Measurements from ENCODE around the gene DPP9.

DPP9 gene

GRCh38 chr19:4723595-4724514, at the start of gene DPP9:
Gene DPP9, minus strand, starts transcription at chr19:4723842. Its CDS starts 3,936 bp downstream, at chr19:4719906.
- Mint-ChIP-seq H3K27ac (peak within 1 kb of the TSS; percentile 99), H3K9me3 (no peaks in the 10 kb centered on the region), H3K36me3 (ENCODE audit: low read depth) (peaks cover 13% of the 10 kb centered on the region), H3K27me3 (ENCODE audit: low read depth) (peaks cover 8% of the 10 kb centered on the region), H3K4me3 (peak within 1 kb of the TSS; percentile 99), H3K4me1 (ENCODE audit: low read depth) (peaks cover 23% of the 10 kb centered on the region)
- peak; percentile 98 for DNase-seq (ENCODE audit: low spot score)

GRCh38 chr19:4773047-4773640, 49.5 kb upstream of the DPP9 start:
- peaks cover 3% of the 10 kb centered on the region for H3K27me3 Mint-ChIP-seq (ENCODE audit: low read depth)
- H3K27ac Mint-ChIP-seq: no peak overlapping the region
- DNase-seq (ENCODE audit: low spot score): no peak
- no peaks in the 10 kb centered on the region for H3K9me3 Mint-ChIP-seq
- no peak overlapping the region for H3K4me3 Mint-ChIP-seq
- H3K36me3 Mint-ChIP-seq (ENCODE audit: low read depth): no peaks in the 10 kb centered on the region
- H3K4me1 Mint-ChIP-seq (ENCODE audit: low read depth): peaks cover 4% of the 10 kb centered on the region

- Mint-ChIP-seq H3K36me3 (ENCODE audit: low read depth) (no peaks in the 10 kb centered on the region), H3K27me3 (ENCODE audit: low read depth) (peaks cover 3% of the 10 kb centered on the region), H3K4me1 (ENCODE audit: low read depth) (peaks cover 4% of the 10 kb centered on the region), H3K27ac (no peak overlapping the region), H3K9me3 (no peaks in the 10 kb centered on the region), H3K4me3 (no peak overlapping the region)
- DNase-seq (ENCODE audit: low spot score): no peak
These were observed 48.9 kb upstream of the DPP9 start for GRCh38 chr19:4772566-4772965.

GRCh38 chr19:4768934-4769777, 45.5 kb upstream of the DPP9 start:
- peaks cover 4% of the 10 kb centered on the region for H3K4me1 Mint-ChIP-seq (ENCODE audit: low read depth)
- no peak overlapping the region for H3K27ac Mint-ChIP-seq
- peaks cover 2% of the 10 kb centered on the region for H3K27me3 Mint-ChIP-seq (ENCODE audit: low read depth)
- no peaks in the 10 kb centered on the region for H3K9me3 Mint-ChIP-seq
- no peaks in the 10 kb centered on the region for H3K36me3 Mint-ChIP-seq (ENCODE audit: low read depth)
- H3K4me3 Mint-ChIP-seq: no peak overlapping the region
- DNase-seq (ENCODE audit: low spot score): peak; percentile 78

- DNase-seq (ENCODE audit: low spot score): no peak
- no peaks in the 10 kb centered on the region for H3K36me3 Mint-ChIP-seq (ENCODE audit: low read depth)
- H3K9me3 Mint-ChIP-seq: no peaks in the 10 kb centered on the region
- H3K27me3 Mint-ChIP-seq (ENCODE audit: low read depth): peaks cover 12% of the 10 kb centered on the region
- no peak overlapping the region for H3K4me3 Mint-ChIP-seq
- H3K27ac Mint-ChIP-seq: no peak overlapping the region
- peaks cover 3% of the 10 kb centered on the region for H3K4me1 Mint-ChIP-seq (ENCODE audit: low read depth)
These were observed 40.7 kb upstream of the DPP9 start for GRCh38 chr19:4764393-4764660.

GRCh38 chr19:4763021-4763420, 39.4 kb upstream of the DPP9 start:
- Mint-ChIP-seq H3K27me3 (ENCODE audit: low read depth) (peaks cover 15% of the 10 kb centered on the region), H3K4me3 (no peak overlapping the region), H3K9me3 (no peaks in the 10 kb centered on the region), H3K4me1 (ENCODE audit: low read depth) (peaks cover 3% of the 10 kb centered on the region), H3K36me3 (ENCODE audit: low read depth) (no peaks in the 10 kb centered on the region), H3K27ac (no peak overlapping the region)
- no peak for DNase-seq (ENCODE audit: low spot score)

GRCh38 chr19:4760285-4760650, 36.6 kb upstream of the DPP9 start:
- Mint-ChIP-seq H3K9me3 (no peaks in the 10 kb centered on the region), H3K27me3 (ENCODE audit: low read depth) (peaks cover 16% of the 10 kb centered on the region), H3K36me3 (ENCODE audit: low read depth) (no peaks in the 10 kb centered on the region), H3K4me1 (ENCODE audit: low read depth) (peaks cover 3% of the 10 kb centered on the region), H3K27ac (peak overlapping the region; percentile 12), H3K4me3 (peak overlapping the region; percentile 69)
- DNase-seq (ENCODE audit: low spot score): no peak

- peak; percentile 81 for DNase-seq (ENCODE audit: low spot score)
- Mint-ChIP-seq H3K36me3 (ENCODE audit: low read depth) (no peaks in the 10 kb centered on the region), H3K4me1 (ENCODE audit: low read depth) (peaks cover 3% of the 10 kb centered on the region), H3K27me3 (ENCODE audit: low read depth) (peaks cover 14% of the 10 kb centered on the region), H3K4me3 (peak overlapping the region; percentile 69), H3K27ac (no peak overlapping the region), H3K9me3 (no peaks in the 10 kb centered on the region)
These were observed 36.0 kb upstream of the DPP9 start for GRCh38 chr19:4759388-4760284.

- Mint-ChIP-seq H3K9me3 (no peaks in the 10 kb centered on the region), H3K27ac (no peak overlapping the region), H3K4me3 (no peak overlapping the region), H3K4me1 (ENCODE audit: low read depth) (peaks cover 3% of the 10 kb centered on the region), H3K36me3 (ENCODE audit: low read depth) (no peaks in the 10 kb centered on the region), H3K27me3 (ENCODE audit: low read depth) (peaks cover 14% of the 10 kb centered on the region)
- DNase-seq (ENCODE audit: low spot score): no peak
These were observed 35.0 kb upstream of the DPP9 start for GRCh38 chr19:4758659-4759058.

GRCh38 chr19:4758082-4758481, 34.4 kb upstream of the DPP9 start:
- Mint-ChIP-seq H3K27me3 (ENCODE audit: low read depth) (peaks cover 14% of the 10 kb centered on the region), H3K4me1 (ENCODE audit: low read depth) (peaks cover 3% of the 10 kb centered on the region), H3K9me3 (no peaks in the 10 kb centered on the region), H3K27ac (no peak overlapping the region), H3K36me3 (ENCODE audit: low read depth) (no peaks in the 10 kb centered on the region), H3K4me3 (no peak overlapping the region)
- DNase-seq (ENCODE audit: low spot score): no peak

GRCh38 chr19:4755459-4755858, 31.8 kb upstream of the DPP9 start:
- Mint-ChIP-seq H3K9me3 (no peaks in the 10 kb centered on the region), H3K27ac (no peak overlapping the region), H3K27me3 (ENCODE audit: low read depth) (peaks cover 6% of the 10 kb centered on the region), H3K4me1 (ENCODE audit: low read depth) (peaks cover 3% of the 10 kb centered on the region), H3K4me3 (no peak overlapping the region), H3K36me3 (ENCODE audit: low read depth) (no peaks in the 10 kb centered on the region)
- DNase-seq (ENCODE audit: low spot score): no peak

GRCh38 chr19:4754248-4754647, 30.6 kb upstream of the DPP9 start:
- no peak for DNase-seq (ENCODE audit: low spot score)
- Mint-ChIP-seq H3K9me3 (no peaks in the 10 kb centered on the region), H3K27me3 (ENCODE audit: low read depth) (peaks cover 4% of the 10 kb centered on the region), H3K36me3 (ENCODE audit: low read depth) (no peaks in the 10 kb centered on the region), H3K4me3 (no peak overlapping the region), H3K27ac (no peak overlapping the region), H3K4me1 (ENCODE audit: low read depth) (no peaks in the 10 kb centered on the region)

- no peak overlapping the region for H3K4me3 Mint-ChIP-seq
- no peak for DNase-seq (ENCODE audit: low spot score)
- no peak overlapping the region for H3K27ac Mint-ChIP-seq
- H3K27me3 Mint-ChIP-seq (ENCODE audit: low read depth): peaks cover 5% of the 10 kb centered on the region
- no peaks in the 10 kb centered on the region for H3K9me3 Mint-ChIP-seq
- H3K36me3 Mint-ChIP-seq (ENCODE audit: low read depth): no peaks in the 10 kb centered on the region
- H3K4me1 Mint-ChIP-seq (ENCODE audit: low read depth): no peaks in the 10 kb centered on the region
These were observed 26.4 kb upstream of the DPP9 start for GRCh38 chr19:4749870-4750590.

Measured in T-helper 2 cell treated with Interferon-gamma antibody and Interleukin-4, amounts not matched to agents 5 μg/mL and 100 μg/mL, for 36 hours (primary cell).